Astrocyte (in vitro differentiated cells and primary cell): ENCODE results near the gene PEX26. TPM values are rescaled to one million over a fixed set of nuclear protein-coding genes. Genes with fewer than 3 reads are reported as not detected.

Source experiments
- DNase-seq: peaks from one replicate; pipeline ENCODE4 v3.0.0-alpha.2; 2010; ENCODE audit warnings: low read depth
- FAIRE-seq: peaks from 2 replicates; lab custom pipeline; 2011; peaks lifted over from hg19 to GRCh38; lab: Jason Lieb, UNC
- H2AFZ ChIP-seq: 2 replicates; pipeline ENCODE4 v1.6.0; 2012; ENCODE audit warnings: low read depth, low read length, inconsistent platforms
- H3K27ac ChIP-seq: 2 replicates; pipeline ENCODE4 v1.5.1; 2011; ENCODE audit warnings: low read depth, low read length, inconsistent platforms
- H3K27me3 ChIP-seq: 2 replicates; pipeline ENCODE4 v1.6.0; 2011; ENCODE audit warnings: low read length, inconsistent platforms; ENCODE audit not compliant: insufficient read depth
- H3K36me3 ChIP-seq: 2 replicates; pipeline ENCODE4 v1.5.1; 2011; ENCODE audit warnings: low read length, inconsistent platforms; ENCODE audit not compliant: insufficient read depth
- H3K4me1 ChIP-seq: 2 replicates; pipeline ENCODE4 v1.5.1; 2011; ENCODE audit warnings: low read length, inconsistent platforms; ENCODE audit not compliant: insufficient read depth
- H3K4me2 ChIP-seq: 2 replicates; pipeline ENCODE4 v1.6.0; 2012; ENCODE audit warnings: low read length, inconsistent platforms
- H3K4me3 ChIP-seq: 2 replicates; pipeline ENCODE4 v1.5.1; 2011; ENCODE audit warnings: low read depth, mild to moderate bottlenecking, low read length, inconsistent platforms; ENCODE audit not compliant: insufficient read depth
- H3K79me2 ChIP-seq: 2 replicates; pipeline ENCODE4 v1.6.0; 2012; ENCODE audit warnings: mild to moderate bottlenecking, low read length, inconsistent platforms; ENCODE audit not compliant: insufficient read depth
- H3K9ac ChIP-seq: 2 replicates; pipeline ENCODE4 v1.6.0; 2012; ENCODE audit warnings: mild to moderate bottlenecking, low read length, inconsistent platforms
- H3K9me3 ChIP-seq: 2 replicates; pipeline ENCODE4 v1.5.1; 2012; ENCODE audit warnings: low read depth, mild to moderate bottlenecking, low read length, inconsistent platforms; ENCODE audit not compliant: insufficient read depth
- H4K20me1 ChIP-seq: 2 replicates; pipeline ENCODE4 v1.6.0; 2012; ENCODE audit warnings: low read length, inconsistent platforms; ENCODE audit not compliant: insufficient read depth
- H3K27ac Mint-ChIP-seq: one replicate; pipeline ENCODE4 v1.8.0; 2021; ENCODE audit warnings: mild to moderate bottlenecking, mixed read lengths; ENCODE audit not compliant: unreplicated experiment
- H3K27me3 Mint-ChIP-seq: one replicate; pipeline ENCODE4 v1.8.0; 2021; ENCODE audit warnings: low read depth, mixed read lengths; ENCODE audit not compliant: unreplicated experiment
- H3K36me3 Mint-ChIP-seq: one replicate; pipeline ENCODE4 v1.8.0; 2021; ENCODE audit warnings: low read depth, mixed read lengths; ENCODE audit not compliant: unreplicated experiment
- H3K4me1 Mint-ChIP-seq: one replicate; pipeline ENCODE4 v1.8.0; 2021; ENCODE audit warnings: low read depth, mixed read lengths; ENCODE audit not compliant: unreplicated experiment
- H3K4me3 Mint-ChIP-seq: one replicate; pipeline ENCODE4 v1.8.0; 2021; ENCODE audit warnings: mild to moderate bottlenecking, moderate library complexity, mixed read lengths; ENCODE audit not compliant: unreplicated experiment
- H3K9me3 Mint-ChIP-seq: one replicate; pipeline ENCODE4 v1.8.0; 2021; ENCODE audit warnings: mild to moderate bottlenecking, mixed read lengths; ENCODE audit not compliant: unreplicated experiment
- EZH2 ChIP-seq: IDR thresholded peaks from 2 replicates; pipeline ENCODE4 v1.6.1; 2012; ENCODE audit warnings: mild to moderate bottlenecking, low read length, inconsistent platforms; ENCODE audit not compliant: insufficient read depth
- total RNA-seq: library from RNA; stranded (reverse); gene quantifications from 2 replicates; pipeline ENCODE4 v1.2.1, GENCODE V29; 2021
- TF ChIP-seq, protein P1 (sequence below): IDR thresholded peaks from 2 replicates; pipeline ENCODE4 v1.5.1; 2011; ENCODE audit warnings: low read depth, mild to moderate bottlenecking, inconsistent platforms, low read length, moderate library complexity; ENCODE audit not compliant: insufficient read depth

Gene PEX26
- total RNA-seq, 1 donor from 2014 or later, result 41.9 TPM

DNA sequence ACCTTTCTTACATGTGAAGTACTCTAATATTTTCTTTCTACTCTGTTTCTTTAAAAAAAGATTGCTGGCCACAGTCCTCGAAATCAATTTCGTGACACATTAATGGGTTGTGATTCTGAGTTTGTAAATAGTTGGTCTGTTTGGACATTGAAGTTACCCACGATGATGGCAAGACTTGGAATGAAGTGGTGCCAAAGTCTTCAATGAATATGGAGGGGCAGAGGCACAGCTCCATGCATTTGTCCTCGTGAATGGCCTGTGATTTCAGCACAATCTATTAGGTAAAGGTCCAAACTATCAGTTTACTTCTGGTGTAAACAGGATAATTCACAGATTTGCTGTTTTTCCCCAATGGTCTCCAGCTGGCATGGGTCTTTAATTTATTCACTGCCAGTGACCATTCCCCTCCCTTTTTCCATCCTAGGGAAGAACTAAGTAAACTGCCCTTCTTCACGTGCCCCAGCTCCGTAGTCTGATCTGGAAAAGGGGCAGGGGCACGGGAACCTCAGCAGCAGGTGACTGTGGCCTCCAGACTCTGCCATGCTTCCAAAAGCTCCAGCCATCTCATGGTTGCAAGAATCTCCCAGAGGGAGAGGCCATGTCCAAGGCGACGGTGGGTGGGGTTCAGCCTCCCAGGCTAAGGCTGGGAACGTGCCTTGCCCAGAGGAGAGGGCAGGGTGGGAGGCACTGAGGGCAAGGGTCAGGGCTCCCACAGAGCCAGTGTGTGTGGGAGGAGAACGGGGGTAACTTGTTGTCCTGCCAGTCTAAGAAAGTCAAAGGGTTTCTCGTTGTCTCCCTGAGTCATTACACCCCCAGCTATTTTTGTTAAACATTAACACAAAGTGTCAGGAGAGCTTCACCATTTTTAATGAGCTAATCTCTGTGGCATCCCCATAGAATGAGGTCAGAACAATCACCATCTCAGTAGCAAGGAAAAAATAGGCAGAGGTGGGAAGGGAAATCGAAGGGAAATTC, 16.9 kb upstream of the PEX26 start:
- FAIRE-seq (no peak), DNase-seq (peak; percentile 72)
- peak overlapping the region; percentile 71 for H3K4me2 ChIP-seq
- H3K4me1 ChIP-seq, result peaks cover 41% of the 10 kb centered on the region
- no peak for TF ChIP-seq EZH2
- TF ChIP-seq, protein P1, sequence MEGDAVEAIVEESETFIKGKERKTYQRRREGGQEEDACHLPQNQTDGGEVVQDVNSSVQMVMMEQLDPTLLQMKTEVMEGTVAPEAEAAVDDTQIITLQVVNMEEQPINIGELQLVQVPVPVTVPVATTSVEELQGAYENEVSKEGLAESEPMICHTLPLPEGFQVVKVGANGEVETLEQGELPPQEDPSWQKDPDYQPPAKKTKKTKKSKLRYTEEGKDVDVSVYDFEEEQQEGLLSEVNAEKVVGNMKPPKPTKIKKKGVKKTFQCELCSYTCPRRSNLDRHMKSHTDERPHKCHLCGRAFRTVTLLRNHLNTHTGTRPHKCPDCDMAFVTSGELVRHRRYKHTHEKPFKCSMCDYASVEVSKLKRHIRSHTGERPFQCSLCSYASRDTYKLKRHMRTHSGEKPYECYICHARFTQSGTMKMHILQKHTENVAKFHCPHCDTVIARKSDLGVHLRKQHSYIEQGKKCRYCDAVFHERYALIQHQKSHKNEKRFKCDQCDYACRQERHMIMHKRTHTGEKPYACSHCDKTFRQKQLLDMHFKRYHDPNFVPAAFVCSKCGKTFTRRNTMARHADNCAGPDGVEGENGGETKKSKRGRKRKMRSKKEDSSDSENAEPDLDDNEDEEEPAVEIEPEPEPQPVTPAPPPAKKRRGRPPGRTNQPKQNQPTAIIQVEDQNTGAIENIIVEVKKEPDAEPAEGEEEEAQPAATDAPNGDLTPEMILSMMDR, result no peak
- Mint-ChIP-seq H3K4me3 (peak overlapping the region; percentile 28), H3K27ac (peak overlapping the region; percentile 88), H3K27me3 (no peaks in the 10 kb centered on the region), H3K36me3 (no peaks in the 10 kb centered on the region), H3K9me3 (no peaks in the 10 kb centered on the region), H3K4me1 (peaks cover 50% of the 10 kb centered on the region)
- no peaks in the 10 kb centered on the region for H3K27me3 ChIP-seq
- H3K36me3 ChIP-seq, result no peaks in the 10 kb centered on the region
- peak overlapping the region; percentile 46 for H3K9ac ChIP-seq
- H3K9me3 ChIP-seq, result no peaks in the 10 kb centered on the region
- H3K79me2 ChIP-seq, result no peaks in the 10 kb centered on the region
- H3K27ac ChIP-seq, result peak overlapping the region; percentile 56
- no peak overlapping the region for H3K4me3 ChIP-seq
- no peaks in the 10 kb centered on the region for H4K20me1 ChIP-seq
- peak overlapping the region; percentile 76 for H2AFZ ChIP-seq

DNA sequence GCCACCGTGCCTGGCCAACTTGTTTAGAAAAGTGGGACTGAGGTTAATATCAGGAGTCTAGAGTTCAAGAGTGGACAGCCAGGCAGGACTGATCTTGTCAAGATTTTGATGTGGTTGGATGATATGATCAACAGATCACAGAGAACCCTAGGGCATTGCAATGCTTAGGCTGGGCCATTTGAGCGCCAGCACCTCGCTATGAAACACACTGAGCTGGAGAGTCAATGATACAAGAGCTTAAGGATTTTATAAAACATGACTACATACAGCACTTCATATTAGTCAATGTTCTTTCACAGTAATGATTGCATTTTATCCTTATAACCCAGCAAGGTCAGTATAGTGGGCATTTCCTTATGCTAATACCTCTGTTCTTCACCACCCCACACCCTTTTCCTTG, 15.4 kb upstream of the PEX26 start:
- peaks cover 5% of the 10 kb centered on the region for H3K27me3 Mint-ChIP-seq
- DNase-seq (no peak), FAIRE-seq (no peak)
- H3K36me3 ChIP-seq, result no peaks in the 10 kb centered on the region
- no peak overlapping the region for H3K27ac ChIP-seq
- H3K27ac Mint-ChIP-seq, result peak overlapping the region; percentile 60
- TF ChIP-seq, protein P1, result no peak
- no peak for TF ChIP-seq EZH2
- no peak overlapping the region for H2AFZ ChIP-seq
- H3K4me1 Mint-ChIP-seq, result peaks cover 47% of the 10 kb centered on the region
- no peaks in the 10 kb centered on the region for H3K79me2 ChIP-seq
- H3K9me3 ChIP-seq, result no peaks in the 10 kb centered on the region
- no peak overlapping the region for H3K9ac ChIP-seq
- H3K4me2 ChIP-seq, result no peak overlapping the region
- H4K20me1 ChIP-seq, result no peaks in the 10 kb centered on the region
- peaks cover 3% of the 10 kb centered on the region for H3K36me3 Mint-ChIP-seq
- H3K4me3 Mint-ChIP-seq, result peak overlapping the region; percentile 21
- H3K27me3 ChIP-seq, result no peaks in the 10 kb centered on the region
- no peaks in the 10 kb centered on the region for H3K9me3 Mint-ChIP-seq
- no peak overlapping the region for H3K4me3 ChIP-seq
- peaks cover 27% of the 10 kb centered on the region for H3K4me1 ChIP-seq

DNA sequence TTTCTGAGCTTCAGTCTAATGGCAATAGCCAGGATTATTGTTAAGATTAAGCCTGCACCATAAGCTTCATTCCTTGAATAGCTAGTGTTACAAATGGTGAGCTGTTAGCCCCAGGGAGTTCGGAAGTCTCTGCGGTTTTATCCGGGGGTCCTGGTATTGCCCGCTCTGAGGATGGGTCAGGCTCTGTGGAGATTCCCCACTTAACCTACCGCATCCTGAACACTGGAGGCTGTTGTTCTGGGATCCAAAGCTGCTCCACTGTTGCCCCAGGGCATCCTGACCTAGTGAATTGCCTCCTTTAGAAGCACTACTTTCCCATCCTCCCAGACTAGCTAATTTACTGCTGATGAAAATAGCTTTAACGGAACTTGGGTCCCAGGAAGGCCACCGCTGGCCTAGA, 14.5 kb upstream of the PEX26 start:
- no peak overlapping the region for H3K4me2 ChIP-seq

More for the DNA sequence above, 14.5 kb upstream of the PEX26 start:
- Histone ChIP-seq H2AFZ (no peak overlapping the region), H3K27me3 (no peaks in the 10 kb centered on the region), H3K79me2 (no peaks in the 10 kb centered on the region), H3K4me1 (peaks cover 26% of the 10 kb centered on the region), H3K9ac (no peak overlapping the region), H3K36me3 (no peaks in the 10 kb centered on the region), H3K4me3 (no peak overlapping the region), H4K20me1 (no peaks in the 10 kb centered on the region), H3K9me3 (no peaks in the 10 kb centered on the region), H3K27ac (no peak overlapping the region)
- peaks cover 44% of the 10 kb centered on the region for H3K4me1 Mint-ChIP-seq
- H3K27ac Mint-ChIP-seq, result no peak overlapping the region
- peaks cover 5% of the 10 kb centered on the region for H3K27me3 Mint-ChIP-seq
- DNase-seq, result no peak
- no peak for FAIRE-seq
- no peak overlapping the region for H3K4me3 Mint-ChIP-seq
- H3K9me3 Mint-ChIP-seq, result no peaks in the 10 kb centered on the region
- TF ChIP-seq, protein P1, result no peak
- no peak for TF ChIP-seq EZH2
- H3K36me3 Mint-ChIP-seq, result peaks cover 3% of the 10 kb centered on the region
